DOHH2 (cell line): Measurements from ENCODE around the gene SLC35E3.

Experiments
- H3F3A ChIP-seq: fragments of 200-600 bp; sonication (generic), shearing (Covaris generic); 2 replicates; pipeline ENCODE4 v1.6.0; 2016; ENCODE audit warnings: antibody characterized with exemption, mild to moderate bottlenecking; ENCODE audit not compliant: control insufficient read depth, insufficient read depth
- H3K27ac ChIP-seq: fragments of 200-600 bp; sonication (generic); 2 replicates; pipeline ENCODE4 v1.5.1; 2014; ENCODE audit warnings: low read depth, mild to moderate bottlenecking, low read length, moderate library complexity
- H3K27me3 ChIP-seq: fragments of 200-600 bp; sonication (generic); 2 replicates; pipeline ENCODE4 v1.6.1; 2014; ENCODE audit warnings: mild to moderate bottlenecking, low read length, mixed read lengths; ENCODE audit not compliant: control insufficient read depth
- H3K36me3 ChIP-seq: fragments of 200-600 bp; sonication (generic); 2 replicates; pipeline ENCODE4 v1.6.1; 2014; ENCODE audit warnings: mild to moderate bottlenecking, low read length, moderate library complexity, mixed read lengths; ENCODE audit not compliant: control insufficient read depth
- H3K4me1 ChIP-seq: fragments of 200-600 bp; sonication (generic); 2 replicates; pipeline ENCODE4 v1.6.1; 2014; ENCODE audit warnings: mild to moderate bottlenecking, low read length, mixed read lengths; ENCODE audit not compliant: control insufficient read depth
- H3K4me2 ChIP-seq: fragments of 200-600 bp; sonication (generic); 2 replicates; pipeline ENCODE4 v1.6.0; 2014; ENCODE audit warnings: mild to moderate bottlenecking, low read length, moderate library complexity
- H3K4me3 ChIP-seq: fragments of 200-600 bp; sonication (generic); 2 replicates; pipeline ENCODE4 v1.5.1; 2014; ENCODE audit warnings: mild to moderate bottlenecking, low read length, mixed read lengths
- H3K79me2 ChIP-seq: fragments of 200-600 bp; sonication (generic); 2 replicates; pipeline ENCODE4 v1.6.1; 2014; ENCODE audit warnings: mild to moderate bottlenecking, low read length, mixed read lengths; ENCODE audit not compliant: control insufficient read depth
- H3K9me2 ChIP-seq: fragments of 200-600 bp; sonication (generic); replicated peaks from 2 replicates; pipeline ENCODE4 v1.6.1; 2014; ENCODE audit warnings: mild to moderate bottlenecking, low read length, mixed read lengths; ENCODE audit not compliant: control insufficient read depth
- H3K9me3 ChIP-seq: fragments of 200-600 bp; sonication (generic); 2 replicates; pipeline ENCODE4 v1.6.1; 2014; ENCODE audit warnings: antibody characterized with exemption, low read length, mixed read lengths; ENCODE audit not compliant: control insufficient read depth, insufficient read depth
- H4K20me1 ChIP-seq: fragments of 200-600 bp; sonication (generic); 2 replicates; pipeline ENCODE4 v1.6.0; 2014; ENCODE audit warnings: low read depth, mild to moderate bottlenecking, antibody characterized with exemption, low read length, moderate library complexity; ENCODE audit not compliant: control insufficient read depth, insufficient read depth
- EZH2phosphoT487 ChIP-seq: fragments of 200-600 bp; sonication (generic); IDR thresholded peaks from 2 replicates; pipeline ENCODE4 v1.6.1; 2017; ENCODE audit warnings: borderline replicate concordance, mild to moderate bottlenecking, antibody characterized with exemption, low read length, moderate library complexity, mixed read lengths
- TF ChIP-seq, protein P1 (sequence below): fragments of 200-600 bp; sonication (generic); IDR thresholded peaks from one replicate; pipeline ENCODE4 v1.5.1; 2014; ENCODE audit warnings: antibody characterized with exemption, mild to moderate bottlenecking, low read depth, low read length; ENCODE audit not compliant: poor library complexity, severe bottlenecking

The SLC35E3 gene

DNA sequence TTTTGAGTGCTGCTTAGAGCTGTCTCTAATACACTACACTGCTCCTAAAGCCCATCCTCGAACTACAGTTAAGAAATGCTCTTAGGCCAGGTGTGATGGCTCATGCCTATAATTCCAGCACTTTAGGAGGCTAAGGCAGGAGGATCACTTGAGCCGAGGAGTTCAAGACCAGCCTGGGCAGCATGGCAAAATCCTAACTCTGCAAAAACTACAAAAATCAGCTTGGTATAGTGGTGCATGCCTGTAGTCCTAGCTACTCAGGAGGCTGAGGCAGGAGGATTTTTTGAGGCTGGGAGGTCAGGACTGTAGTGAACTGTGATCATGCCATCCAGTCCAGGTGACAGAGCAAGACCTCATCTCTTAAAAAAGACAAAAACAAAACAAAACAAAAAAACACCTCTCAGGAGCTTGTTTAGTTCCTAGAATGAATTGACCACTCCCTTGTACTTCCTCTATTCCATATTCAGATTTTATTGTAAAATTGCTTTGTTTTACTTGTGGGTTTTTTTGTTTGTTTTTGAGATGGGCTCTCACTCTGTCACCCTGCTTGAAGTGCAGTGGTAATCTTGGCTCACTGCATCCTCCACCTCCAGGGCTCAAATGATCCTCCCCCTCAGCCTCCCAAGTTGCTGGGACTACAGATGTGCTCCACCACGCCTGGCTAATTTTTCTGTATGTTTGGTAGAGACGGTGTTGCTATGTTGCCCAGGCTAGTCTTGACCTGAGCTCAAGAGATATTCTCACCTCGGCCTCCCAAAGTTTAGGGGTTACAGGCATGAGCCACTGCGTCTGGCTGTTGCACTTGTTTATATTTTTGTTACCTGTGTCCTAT is 75.6 kb downstream of the SLC35E3 start:
- Histone ChIP-seq H3K27me3 (no peaks in the 10 kb centered on the region), H3K27ac (peak overlapping the region; percentile 3; the same call in 1 of the 2 replicates), H3K4me1 (peaks cover 17% of the 10 kb centered on the region), H3K4me2 (no peak overlapping the region), H3K36me3 (peaks cover 94% of the 10 kb centered on the region), H3F3A (peaks cover 56% of the 10 kb centered on the region), H4K20me1 (0 out of 2 replicates have a peak, but pooled peaks cover 19% of the 10 kb centered on the region), H3K79me2 (peaks cover 79% of the 10 kb centered on the region), H3K9me2 (no peaks in the 10 kb centered on the region), H3K4me3 (no peak overlapping the region), H3K9me3 (no peaks in the 10 kb centered on the region)
- TF ChIP-seq, protein P1, sequence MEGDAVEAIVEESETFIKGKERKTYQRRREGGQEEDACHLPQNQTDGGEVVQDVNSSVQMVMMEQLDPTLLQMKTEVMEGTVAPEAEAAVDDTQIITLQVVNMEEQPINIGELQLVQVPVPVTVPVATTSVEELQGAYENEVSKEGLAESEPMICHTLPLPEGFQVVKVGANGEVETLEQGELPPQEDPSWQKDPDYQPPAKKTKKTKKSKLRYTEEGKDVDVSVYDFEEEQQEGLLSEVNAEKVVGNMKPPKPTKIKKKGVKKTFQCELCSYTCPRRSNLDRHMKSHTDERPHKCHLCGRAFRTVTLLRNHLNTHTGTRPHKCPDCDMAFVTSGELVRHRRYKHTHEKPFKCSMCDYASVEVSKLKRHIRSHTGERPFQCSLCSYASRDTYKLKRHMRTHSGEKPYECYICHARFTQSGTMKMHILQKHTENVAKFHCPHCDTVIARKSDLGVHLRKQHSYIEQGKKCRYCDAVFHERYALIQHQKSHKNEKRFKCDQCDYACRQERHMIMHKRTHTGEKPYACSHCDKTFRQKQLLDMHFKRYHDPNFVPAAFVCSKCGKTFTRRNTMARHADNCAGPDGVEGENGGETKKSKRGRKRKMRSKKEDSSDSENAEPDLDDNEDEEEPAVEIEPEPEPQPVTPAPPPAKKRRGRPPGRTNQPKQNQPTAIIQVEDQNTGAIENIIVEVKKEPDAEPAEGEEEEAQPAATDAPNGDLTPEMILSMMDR: no peak
- TF ChIP-seq EZH2phosphoT487: no peak

DNA sequence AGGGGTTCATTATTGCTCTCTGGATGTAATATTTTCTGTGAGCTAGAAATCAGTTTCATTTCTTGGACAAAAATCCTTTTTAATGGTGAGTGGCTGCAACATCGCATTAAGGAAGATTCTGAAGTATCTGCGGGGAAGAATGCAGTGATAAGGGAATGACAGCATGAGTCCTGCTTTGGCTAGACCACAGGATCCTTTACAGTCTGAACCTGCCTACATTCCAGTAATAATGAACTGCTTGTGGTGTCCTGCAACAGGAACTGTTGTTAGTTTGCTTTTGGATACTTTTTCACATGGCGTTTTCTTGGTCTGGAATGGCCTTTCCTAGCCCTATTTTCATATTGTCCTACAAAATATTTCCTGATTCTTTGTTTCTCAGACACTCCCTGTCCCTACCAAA is 77.7 kb downstream of the SLC35E3 start:
- H3F3A ChIP-seq: peaks cover 71% of the 10 kb centered on the region

DNA sequence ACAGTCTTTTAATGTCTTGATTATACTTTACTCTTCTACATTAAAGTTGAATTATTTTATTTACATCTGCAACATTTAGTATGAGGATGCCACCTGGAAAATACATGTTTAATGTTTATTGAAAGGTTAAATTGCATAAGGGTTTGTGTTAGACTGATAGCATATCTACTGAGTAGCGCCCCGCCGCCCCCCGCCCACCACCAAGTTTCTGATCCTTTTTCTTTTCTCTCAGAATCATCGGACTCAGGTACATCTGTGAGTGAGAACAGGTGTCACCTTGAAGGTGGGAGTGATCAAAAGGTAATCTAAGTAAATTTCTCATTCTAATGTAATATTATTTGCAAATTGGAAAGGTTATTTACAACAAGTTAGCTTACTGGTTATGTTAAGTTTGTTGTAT is 78.2 kb downstream of the SLC35E3 start:
- H3K9me3 ChIP-seq: no peaks in the 10 kb centered on the region
- no peaks in the 10 kb centered on the region for H3K9me2 ChIP-seq
- no peak overlapping the region for H3K27ac ChIP-seq
- H3K4me2 ChIP-seq: no peak overlapping the region
- H3F3A ChIP-seq: peaks cover 75% of the 10 kb centered on the region
- peaks cover 17% of the 10 kb centered on the region for H3K4me1 ChIP-seq
- H3K4me3 ChIP-seq: no peak overlapping the region
- no peaks in the 10 kb centered on the region for H3K27me3 ChIP-seq
- H3K79me2 ChIP-seq: peaks cover 59% of the 10 kb centered on the region
- 0 out of 2 replicates have a peak, but pooled peaks cover 15% of the 10 kb centered on the region for H4K20me1 ChIP-seq
- peaks cover 100% of the 10 kb centered on the region for H3K36me3 ChIP-seq
- TF ChIP-seq, protein P1: no peak
- no peak for TF ChIP-seq EZH2phosphoT487

More for the DNA sequence above, 77.7 kb downstream of the SLC35E3 start:
- Histone ChIP-seq H3K79me2 (peaks cover 64% of the 10 kb centered on the region), H3K9me3 (no peaks in the 10 kb centered on the region), H3K4me3 (no peak overlapping the region), H3K4me1 (peaks cover 16% of the 10 kb centered on the region), H3K9me2 (no peaks in the 10 kb centered on the region), H3K4me2 (no peak overlapping the region), H3K36me3 (peaks cover 100% of the 10 kb centered on the region), H3K27ac (no peak overlapping the region), H3K27me3 (no peaks in the 10 kb centered on the region), H4K20me1 (0 out of 2 replicates have a peak, but pooled peaks cover 15% of the 10 kb centered on the region)
- no peak for TF ChIP-seq EZH2phosphoT487
- TF ChIP-seq, protein P1: no peak
